Thoracic aorta (tissue), 2 donors: Measurements from ENCODE around the gene ERVK3-1. TPM values are rescaled to one million over a fixed set of nuclear protein-coding genes. Genes with fewer than 3 reads are reported as not detected.

Experiments
- ATAC-seq: fragments of 150-250 bp; one replicate; pipeline ENCODE4 v1.8.0; 2017; ENCODE audit warnings: low read depth; ENCODE audit not compliant: insufficient number of reproducible peaks, low FRiP score
- DNase-seq: peaks from one replicate; pipeline ENCODE4 v3.0.0-alpha.2; 2020; ENCODE audit warnings: low spot score
- H3K27ac ChIP-seq, 2 donors: fragments of 200-600 bp; sonication (generic); 1 replicate in 1 of 2; 2 replicates in 1 of 2; pipeline ENCODE4 v1.5.1; 2016; ENCODE audit warnings: mild to moderate bottlenecking in 2 of 2, moderate library complexity in 2 of 2
- H3K27me3 ChIP-seq: fragments of 200-600 bp; sonication (generic); replicated peaks from 2 replicates; pipeline ENCODE4 v1.6.0; 2016; ENCODE audit warnings: mild to moderate bottlenecking; ENCODE audit not compliant: insufficient read depth
- H3K36me3 ChIP-seq: fragments of 200-600 bp; sonication (generic); one replicate; pipeline ENCODE4 v1.5.1; 2016
- H3K4me1 ChIP-seq, 2 donors: fragments of 200-600 bp; sonication (generic); 1 replicate in 1 of 2; 2 replicates in 1 of 2; pipeline versions ENCODE4 v1.5.1 to v1.6.0; 2016; ENCODE audit warnings: low read depth in 2 of 2, mild to moderate bottlenecking in 1 of 2; ENCODE audit not compliant: control insufficient read depth in 1 of 2
- H3K4me3 ChIP-seq: fragments of 200-600 bp; sonication (generic); 2 replicates; pipeline ENCODE4 v1.5.1; 2016; ENCODE audit warnings: mild to moderate bottlenecking
- H3K9me3 ChIP-seq: fragments of 200-600 bp; sonication (generic); 2 replicates; pipeline ENCODE4 v1.5.1; 2016
- total RNA-seq, 2 donors: library from RNA; depleted of rRNA; stranded (reverse); fragments of >200 nt; gene quantifications; one replicate each; pipeline versions ENCODE4 v1.1.0 to v1.2.3, GENCODE V29; 2016
- TF ChIP-seq, protein P1 (sequence below): fragments of 200-600 bp; sonication (generic); IDR thresholded peaks from one replicate; pipeline ENCODE4 v1.5.1; 2019; ENCODE audit warnings: antibody characterized with exemption

ERVK3-1 gene
- total RNA-seq, 2 donors from 2014 or later: 37.4 to 87.9 TPM

DNA sequence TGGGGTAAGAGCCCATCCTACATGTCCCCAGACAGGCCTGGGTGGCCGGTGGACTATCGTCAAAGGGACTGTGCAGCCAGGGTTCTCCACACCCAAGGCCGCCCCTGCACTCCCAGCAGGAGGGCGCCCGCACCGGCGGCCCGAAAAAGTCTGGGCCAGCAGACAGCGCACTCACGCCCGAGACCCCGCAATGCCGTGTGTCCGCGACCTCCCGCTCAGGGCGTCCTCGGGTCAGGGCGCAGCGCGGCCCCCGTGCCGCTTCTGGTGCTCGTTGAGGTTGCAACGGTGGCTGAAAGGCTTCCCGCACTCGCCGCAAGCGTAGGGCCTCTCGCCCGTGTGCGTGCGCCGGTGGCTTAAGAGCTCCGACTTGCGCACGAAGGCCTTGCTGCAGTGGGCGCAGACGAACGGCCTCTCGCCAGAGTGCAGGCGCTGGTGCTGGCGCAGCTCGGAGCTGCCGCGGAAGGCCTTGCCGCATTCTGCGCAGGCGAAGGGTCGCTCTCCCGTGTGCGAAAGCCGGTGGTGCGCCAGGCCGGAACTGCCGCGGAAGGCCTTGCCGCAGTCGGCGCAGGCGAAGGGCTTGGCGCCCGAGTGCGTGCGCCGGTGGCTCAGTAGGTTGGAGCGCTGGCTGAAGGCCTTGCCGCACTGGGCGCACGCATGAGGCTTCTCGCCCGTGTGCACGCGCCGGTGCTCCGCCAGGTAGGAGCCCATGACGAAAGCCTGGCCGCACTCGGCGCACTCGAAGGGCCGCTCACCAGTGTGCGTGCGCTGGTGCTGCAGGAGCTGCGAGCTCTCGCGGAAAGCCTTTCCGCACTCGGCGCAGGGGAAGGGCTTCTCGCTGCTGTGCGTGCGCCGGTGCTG, 51.0 kb downstream of the ERVK3-1 start:
- Histone ChIP-seq H3K36me3 (no peaks in the 10 kb centered on the region), H3K9me3 (no peaks in the 10 kb centered on the region), H3K27me3 (no peaks in the 10 kb centered on the region), H3K4me1 (no peaks in the 10 kb centered on the region), H3K4me3 (peak overlapping the region; percentile 52), H3K27ac (no peak overlapping the region)
- TF ChIP-seq, protein P1, sequence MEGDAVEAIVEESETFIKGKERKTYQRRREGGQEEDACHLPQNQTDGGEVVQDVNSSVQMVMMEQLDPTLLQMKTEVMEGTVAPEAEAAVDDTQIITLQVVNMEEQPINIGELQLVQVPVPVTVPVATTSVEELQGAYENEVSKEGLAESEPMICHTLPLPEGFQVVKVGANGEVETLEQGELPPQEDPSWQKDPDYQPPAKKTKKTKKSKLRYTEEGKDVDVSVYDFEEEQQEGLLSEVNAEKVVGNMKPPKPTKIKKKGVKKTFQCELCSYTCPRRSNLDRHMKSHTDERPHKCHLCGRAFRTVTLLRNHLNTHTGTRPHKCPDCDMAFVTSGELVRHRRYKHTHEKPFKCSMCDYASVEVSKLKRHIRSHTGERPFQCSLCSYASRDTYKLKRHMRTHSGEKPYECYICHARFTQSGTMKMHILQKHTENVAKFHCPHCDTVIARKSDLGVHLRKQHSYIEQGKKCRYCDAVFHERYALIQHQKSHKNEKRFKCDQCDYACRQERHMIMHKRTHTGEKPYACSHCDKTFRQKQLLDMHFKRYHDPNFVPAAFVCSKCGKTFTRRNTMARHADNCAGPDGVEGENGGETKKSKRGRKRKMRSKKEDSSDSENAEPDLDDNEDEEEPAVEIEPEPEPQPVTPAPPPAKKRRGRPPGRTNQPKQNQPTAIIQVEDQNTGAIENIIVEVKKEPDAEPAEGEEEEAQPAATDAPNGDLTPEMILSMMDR: no peak
- ATAC-seq: no peak
- DNase-seq: no peak

DNA sequence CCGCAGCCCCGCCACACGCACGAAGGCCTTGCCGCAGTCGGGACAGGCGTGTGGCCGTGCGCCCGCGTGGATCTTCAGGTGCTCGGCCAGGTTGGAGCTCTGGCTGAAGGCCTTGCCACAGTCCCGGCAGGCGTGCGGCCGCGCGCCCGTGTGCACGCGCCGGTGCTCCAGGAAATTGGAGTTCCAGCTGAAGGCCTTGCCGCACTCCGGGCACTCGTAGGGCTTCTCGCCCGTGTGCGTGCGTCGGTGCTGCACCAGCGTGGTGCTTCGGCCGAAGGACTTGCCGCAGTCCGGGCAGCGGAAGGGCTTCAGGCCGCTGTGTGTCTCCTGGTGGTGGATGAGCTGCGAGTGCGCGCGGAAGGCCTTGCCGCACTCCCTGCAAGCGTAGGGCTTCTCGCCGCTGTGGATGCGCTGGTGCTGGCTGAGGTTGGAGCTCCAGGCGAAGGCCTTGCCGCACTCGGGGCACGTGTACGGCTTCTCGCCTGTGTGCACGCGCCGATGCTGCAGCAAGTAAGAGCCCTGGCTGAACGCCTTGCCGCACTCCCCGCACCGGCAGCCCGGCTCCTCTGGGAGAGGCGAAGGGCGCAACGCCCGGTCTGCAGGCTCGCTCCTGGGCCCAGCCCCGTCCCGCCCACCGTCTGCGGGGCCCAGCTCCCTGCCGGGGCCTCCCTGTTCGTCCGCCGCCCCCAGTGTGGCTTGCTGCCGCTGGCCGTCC, 51.7 kb downstream of the ERVK3-1 start:
- DNase-seq (no peak), ATAC-seq (no peak)
- no peaks in the 10 kb centered on the region for H3K27me3 ChIP-seq
- H3K27ac ChIP-seq: no peak overlapping the region
- no peaks in the 10 kb centered on the region for H3K9me3 ChIP-seq
- H3K4me3 ChIP-seq: peak overlapping the region; percentile 52
- no peaks in the 10 kb centered on the region for H3K36me3 ChIP-seq
- TF ChIP-seq, protein P1: no peak
- H3K4me1 ChIP-seq: peaks cover 5 to 6% of the 10 kb centered on the region in 2 donors

DNA sequence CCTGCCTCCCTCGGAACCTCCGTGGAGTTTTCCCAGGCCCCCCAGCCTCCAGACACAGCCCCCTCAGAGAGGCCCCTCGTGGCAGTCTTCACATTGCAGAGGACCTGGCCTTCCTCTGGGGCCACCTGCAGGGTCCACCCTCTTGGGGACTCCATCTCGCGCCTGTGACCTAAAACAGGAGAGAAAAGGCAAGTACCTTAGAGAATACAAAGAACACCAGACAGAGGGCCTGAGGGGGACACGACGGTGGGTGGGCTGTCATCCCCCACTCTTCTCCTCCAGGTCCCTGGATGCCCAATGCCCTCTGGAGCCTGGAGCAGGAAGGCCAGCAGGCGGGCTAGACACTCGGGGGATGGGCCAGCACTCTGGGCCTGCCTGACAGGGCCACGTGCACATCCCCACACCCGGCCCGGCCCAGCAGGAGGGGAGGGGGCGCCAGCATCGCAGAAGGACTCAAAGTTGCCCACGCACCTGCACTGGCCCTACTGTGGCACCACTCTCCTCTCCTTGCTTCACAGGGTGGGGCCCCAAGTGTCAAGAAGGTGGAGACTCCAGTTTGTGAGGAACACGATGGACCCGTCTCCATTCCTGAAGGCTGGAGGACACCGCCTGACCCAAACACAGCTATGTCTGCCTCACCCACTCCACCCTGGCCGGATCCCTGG, 52.4 kb downstream of the ERVK3-1 start:
- Histone ChIP-seq H3K9me3 (no peaks in the 10 kb centered on the region), H3K36me3 (no peaks in the 10 kb centered on the region), H3K4me1 (peaks cover 5 to 6% of the 10 kb centered on the region in 2 donors), H3K4me3 (no peak overlapping the region), H3K27me3 (no peaks in the 10 kb centered on the region), H3K27ac (no peak overlapping the region)
- ATAC-seq (no peak), DNase-seq (no peak)
- TF ChIP-seq, protein P1: no peak

DNA sequence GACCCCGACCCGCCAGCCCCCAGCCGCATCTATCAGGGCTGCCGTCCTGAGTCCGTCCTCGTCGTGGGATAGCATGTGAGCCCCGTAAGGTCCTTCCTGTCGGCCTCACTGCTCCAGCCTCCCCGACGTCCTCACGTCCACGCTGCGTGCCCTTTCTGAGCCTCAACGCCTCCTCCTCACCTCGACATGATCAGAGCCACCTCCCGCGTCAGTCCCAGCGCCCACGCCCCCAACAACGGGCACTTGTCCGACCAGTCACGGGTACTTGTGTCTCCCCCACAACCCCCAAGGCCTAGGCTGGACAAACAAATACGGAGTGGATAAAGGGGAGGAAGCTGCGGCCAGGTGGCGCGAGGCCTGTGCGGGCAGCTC, 56.7 kb downstream of the ERVK3-1 start:
- H3K36me3 ChIP-seq: no peaks in the 10 kb centered on the region
- DNase-seq (no peak), ATAC-seq (peak; percentile 5)
- no peaks in the 10 kb centered on the region for H3K27me3 ChIP-seq
- peaks cover 5 to 6% of the 10 kb centered on the region in 2 donors for H3K4me1 ChIP-seq
- TF ChIP-seq, protein P1: no peak
- no peaks in the 10 kb centered on the region for H3K9me3 ChIP-seq
- peak overlapping the region; percentile 72 for H3K4me3 ChIP-seq
- peak overlapping the region; percentile 85 to 97 for H3K27ac ChIP-seq
